Ectodermal cell (in vitro differentiated cells): ENCODE data around the gene SEZ6.

Source experiments
- H3K27ac ChIP-seq: 2 replicates; pipeline ENCODE4 v1.7.0; 2013; ENCODE audit warnings: mild to moderate bottlenecking, low read depth, low read length; ENCODE audit not compliant: insufficient read depth, poor library complexity, severe bottlenecking
- H3K27me3 ChIP-seq: 2 replicates; pipeline ENCODE4 v1.7.0; 2013; ENCODE audit warnings: mild to moderate bottlenecking, low read length; ENCODE audit not compliant: insufficient read depth, control insufficient read depth, poor library complexity, severe bottlenecking
- H3K36me3 ChIP-seq: one replicate; pipeline ENCODE4 v1.7.0; 2013; ENCODE audit warnings: low read length; ENCODE audit not compliant: control insufficient read depth, insufficient read depth
- H3K4me1 ChIP-seq: one replicate; pipeline ENCODE4 v1.7.0; 2013; ENCODE audit warnings: low read length; ENCODE audit not compliant: control insufficient read depth, insufficient read depth
- H3K4me3 ChIP-seq: 2 replicates; pipeline ENCODE4 v1.7.0; 2013; ENCODE audit warnings: low read depth, low read length, control low read depth; ENCODE audit not compliant: insufficient read depth
- H3K9me3 ChIP-seq: 2 replicates; pipeline ENCODE4 v1.7.0; 2013; ENCODE audit warnings: mild to moderate bottlenecking, low read length, moderate library complexity; ENCODE audit not compliant: control insufficient read depth
- WGBS, 2 experiments: methylation state at CpG; one replicate each; pipeline ENCODE4 v1.1.7; 2013; ENCODE audit warnings: missing lambda C conversion rate in 2 of 2; 5-methylcytosine and 5-hydroxymethylcytosine counted together

The SEZ6 gene

DNA sequence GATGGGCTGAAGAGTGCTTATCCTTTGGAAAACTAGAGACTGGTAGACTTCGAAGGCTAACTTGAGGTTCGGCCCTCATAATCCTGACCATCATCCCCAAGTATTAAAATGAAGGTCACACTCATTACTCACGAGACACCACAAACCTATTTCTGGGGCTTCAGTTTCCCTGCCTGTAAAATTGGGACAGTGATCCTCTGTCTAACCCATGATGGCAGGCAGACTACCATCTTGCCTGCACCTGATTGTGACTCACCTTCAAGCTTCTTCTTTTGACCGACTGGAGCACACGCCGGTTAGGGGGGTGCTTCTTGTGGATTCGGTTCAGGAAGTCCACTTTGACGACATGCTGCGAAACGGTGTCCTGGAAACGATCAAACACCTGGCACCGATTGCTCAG lies 88.8 kb downstream of the SEZ6 start:
- no peaks in the 10 kb centered on the region for H3K27me3 ChIP-seq
- H3K9me3 ChIP-seq = no peaks in the 10 kb centered on the region
- H3K27ac ChIP-seq = no peak overlapping the region
- no peak overlapping the region for H3K4me3 ChIP-seq
- no peaks in the 10 kb centered on the region for H3K4me1 ChIP-seq
- peaks cover 81% of the 10 kb centered on the region for H3K36me3 ChIP-seq
- WGBS, 2 experiments = 95 to 97% methylated on average over 12 of the region's 12 CpGs

DNA sequence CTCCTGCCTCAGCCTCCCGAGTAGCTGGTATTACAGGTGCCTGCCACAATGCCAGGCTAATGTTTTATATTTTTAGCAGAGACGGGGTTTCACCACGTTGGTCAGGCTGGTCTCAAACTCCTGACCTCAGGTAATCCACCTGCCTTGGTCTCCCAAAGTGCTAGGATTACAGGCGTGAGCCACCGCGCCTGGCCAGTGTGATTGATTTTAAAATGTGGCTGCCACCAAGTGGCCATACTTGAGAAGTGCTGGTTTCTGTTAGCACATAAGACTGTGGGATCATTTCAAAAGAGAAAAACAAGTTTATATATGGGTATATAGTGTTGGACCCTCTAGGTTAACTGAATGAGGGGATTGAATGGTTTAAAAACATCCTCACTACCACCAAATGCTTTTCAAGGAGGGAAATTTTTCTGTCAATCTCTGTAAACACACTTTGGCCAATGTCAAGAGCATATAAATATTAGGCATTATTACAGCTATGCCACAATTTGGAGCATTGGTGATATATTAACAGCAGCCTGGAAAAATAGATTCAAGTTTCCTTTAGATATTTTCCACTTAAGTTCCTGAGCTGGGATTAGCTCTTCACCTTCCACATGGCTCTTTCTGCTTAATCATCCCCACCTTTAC lies 89.4 kb downstream of the SEZ6 start:
- H3K36me3 ChIP-seq = peaks cover 81% of the 10 kb centered on the region
- no peak overlapping the region for H3K4me3 ChIP-seq
- no peaks in the 10 kb centered on the region for H3K4me1 ChIP-seq
- WGBS, 2 experiments = 76 to 79% methylated on average over 6 of the region's 6 CpGs
- H3K27me3 ChIP-seq = no peaks in the 10 kb centered on the region
- H3K27ac ChIP-seq = no peak overlapping the region
- H3K9me3 ChIP-seq = no peaks in the 10 kb centered on the region

DNA sequence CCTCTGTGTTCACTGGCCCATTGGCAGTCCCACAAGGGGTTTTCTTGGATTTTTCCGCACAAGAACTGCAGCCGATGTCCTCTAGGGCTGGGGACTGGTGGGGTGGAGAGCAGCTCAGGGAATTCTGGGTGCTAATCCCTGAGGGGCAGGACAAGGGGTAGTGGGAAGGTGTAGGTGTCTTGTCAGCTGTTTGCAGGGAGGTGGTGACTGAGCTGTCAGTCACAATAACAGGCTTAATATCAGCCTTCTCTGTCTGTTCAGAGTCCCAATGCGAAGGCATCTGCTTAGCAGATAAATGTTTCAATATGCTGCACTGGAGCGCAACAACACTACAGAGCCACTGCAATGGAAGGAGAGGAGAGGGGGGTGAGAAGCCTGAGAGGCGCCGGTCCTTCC lies 92.9 kb downstream of the SEZ6 start:
- Histone ChIP-seq H3K27me3 (no peaks in the 10 kb centered on the region), H3K4me1 (peaks cover 4% of the 10 kb centered on the region), H3K36me3 (peaks cover 86% of the 10 kb centered on the region), H3K27ac (no peak overlapping the region), H3K9me3 (no peaks in the 10 kb centered on the region), H3K4me3 (no peak overlapping the region)
- 94 to 95% methylated on average over 6 of the region's 6 CpGs for WGBS, 2 experiments

DNA sequence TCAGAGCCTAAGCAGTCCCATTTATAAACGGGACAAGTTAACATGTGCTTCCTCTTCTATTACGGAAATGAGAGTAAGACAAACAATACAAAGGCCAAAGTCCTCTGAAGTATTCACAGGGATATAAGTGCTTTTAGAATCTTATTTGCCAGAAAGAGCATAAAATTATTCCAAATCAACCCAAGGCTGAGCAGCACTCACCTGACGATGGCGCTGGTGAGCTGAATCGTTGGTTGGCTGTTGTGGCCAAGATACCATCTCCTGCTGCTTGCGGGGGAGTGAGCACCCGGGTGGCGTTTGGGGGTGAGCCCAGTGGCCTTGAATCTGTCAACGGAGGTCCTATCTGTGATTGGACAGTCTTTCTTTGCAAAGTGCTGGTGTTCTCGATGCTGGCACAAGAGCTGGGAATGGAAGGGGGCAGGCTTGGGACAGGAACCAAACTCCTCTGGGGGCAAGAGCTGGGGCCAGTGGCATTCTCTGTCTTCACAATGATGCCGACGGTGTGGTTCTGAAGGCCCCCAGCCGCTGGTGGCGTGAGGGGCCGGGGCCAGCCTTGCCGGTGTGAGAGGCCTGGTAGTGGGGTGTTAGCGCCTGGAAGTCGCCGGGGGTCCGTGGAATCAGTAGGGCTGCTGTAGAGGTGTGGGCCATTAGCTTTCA lies 93.4 kb downstream of the SEZ6 start:
- Histone ChIP-seq H3K9me3 (no peaks in the 10 kb centered on the region), H3K4me3 (no peak overlapping the region), H3K36me3 (peaks cover 82% of the 10 kb centered on the region), H3K4me1 (peaks cover 4% of the 10 kb centered on the region), H3K27me3 (no peaks in the 10 kb centered on the region), H3K27ac (no peak overlapping the region)
- WGBS, 2 experiments = 95 to 96% methylated on average over 20 of the region's 20 CpGs

DNA sequence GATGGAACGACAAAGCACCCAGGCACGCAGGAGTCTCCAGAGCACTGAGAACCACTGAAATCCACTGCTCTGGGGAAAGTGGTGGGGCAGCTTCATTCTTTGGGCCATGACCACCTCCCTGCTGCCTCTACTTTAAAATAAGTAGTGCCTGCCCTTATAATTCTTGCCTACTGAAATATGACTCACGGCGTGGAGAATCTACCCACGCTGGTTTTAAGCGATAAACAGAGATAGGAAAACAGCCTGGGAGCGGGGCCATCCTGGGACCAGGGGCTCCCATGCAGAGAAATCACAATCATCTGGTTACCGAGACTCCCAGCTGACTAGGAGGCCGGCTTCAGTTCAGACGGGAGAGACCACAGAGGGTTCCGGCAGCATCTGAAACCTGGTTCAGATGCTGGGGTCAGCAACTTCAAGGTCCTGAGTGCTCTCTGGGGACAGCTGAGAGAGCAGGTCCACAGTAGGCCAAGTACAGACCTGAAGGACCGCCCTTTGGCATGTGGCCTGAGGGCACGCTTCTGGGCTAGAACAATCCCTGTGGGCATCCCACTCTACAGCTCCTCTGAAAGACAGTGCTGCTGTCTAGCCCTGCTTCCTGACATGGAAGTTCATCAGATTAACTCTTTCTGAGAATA lies 94.3 kb downstream of the SEZ6 start:
- no peaks in the 10 kb centered on the region for H3K9me3 ChIP-seq
- no peak overlapping the region for H3K27ac ChIP-seq
- peaks cover 4% of the 10 kb centered on the region for H3K4me1 ChIP-seq
- 96 to 97% methylated on average over 13 of the region's 13 CpGs for WGBS, 2 experiments
- H3K4me3 ChIP-seq = no peak overlapping the region
- peaks cover 80% of the 10 kb centered on the region for H3K36me3 ChIP-seq
- no peaks in the 10 kb centered on the region for H3K27me3 ChIP-seq

DNA sequence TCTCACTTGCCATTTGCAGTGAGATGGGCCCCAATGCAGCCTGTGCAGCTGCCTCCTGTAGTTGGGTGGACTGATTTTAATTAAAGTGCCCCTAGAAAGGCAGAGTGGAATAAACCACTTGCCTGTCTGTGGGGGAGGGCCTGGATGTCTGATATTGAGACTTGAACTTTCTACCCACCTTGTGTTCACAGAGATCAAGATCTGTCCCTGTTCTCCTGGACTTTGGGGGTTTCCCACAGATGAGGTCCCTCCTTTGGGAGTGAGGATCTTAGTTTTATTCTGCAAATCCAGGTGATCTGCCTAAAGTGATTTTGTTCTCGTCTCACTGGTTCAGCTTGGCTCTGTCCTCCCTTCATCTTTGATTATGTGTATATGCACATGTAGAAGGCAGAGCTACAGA lies 95.3 kb downstream of the SEZ6 start:
- Histone ChIP-seq H3K27me3 (no peaks in the 10 kb centered on the region), H3K36me3 (peaks cover 78% of the 10 kb centered on the region), H3K4me3 (no peak overlapping the region), H3K4me1 (peaks cover 4% of the 10 kb centered on the region), H3K9me3 (no peaks in the 10 kb centered on the region), H3K27ac (no peak overlapping the region)
- WGBS, 2 experiments = 80 to 89% methylated on average over 1 of the region's 1 CpG

DNA sequence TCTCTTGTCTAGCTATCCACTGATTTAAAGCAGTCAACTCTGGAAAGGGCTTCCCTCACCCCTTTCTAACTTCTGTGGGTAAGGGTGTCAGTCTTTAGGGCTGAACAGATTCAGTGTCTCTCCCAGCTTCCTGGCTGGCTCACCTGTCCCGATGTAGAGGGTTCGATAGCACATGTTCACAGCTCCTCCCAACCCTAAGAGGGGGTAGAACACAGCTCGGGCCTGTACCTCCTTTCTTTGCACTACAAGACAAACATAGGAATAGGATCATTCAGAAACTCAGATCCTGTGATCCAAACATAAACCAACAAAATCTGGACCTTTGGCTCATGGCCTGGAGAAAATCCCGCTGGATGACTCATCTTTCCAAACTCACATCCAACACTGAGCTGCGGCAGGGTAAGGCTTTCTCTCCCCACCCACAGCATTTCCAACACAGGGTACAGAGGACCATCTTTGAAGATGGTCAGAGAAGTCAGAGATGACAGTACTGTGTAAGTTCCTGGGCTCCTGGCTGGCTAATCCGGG lies 97.1 kb downstream of the SEZ6 start:
- H3K27me3 ChIP-seq = no peaks in the 10 kb centered on the region
- H3K4me3 ChIP-seq = no peak overlapping the region
- no peak overlapping the region for H3K27ac ChIP-seq
- no peaks in the 10 kb centered on the region for H3K9me3 ChIP-seq
- peaks cover 68% of the 10 kb centered on the region for H3K36me3 ChIP-seq
- peaks cover 4% of the 10 kb centered on the region for H3K4me1 ChIP-seq
- WGBS, 2 experiments = 90 to 93% methylated on average over 6 of the region's 6 CpGs

DNA sequence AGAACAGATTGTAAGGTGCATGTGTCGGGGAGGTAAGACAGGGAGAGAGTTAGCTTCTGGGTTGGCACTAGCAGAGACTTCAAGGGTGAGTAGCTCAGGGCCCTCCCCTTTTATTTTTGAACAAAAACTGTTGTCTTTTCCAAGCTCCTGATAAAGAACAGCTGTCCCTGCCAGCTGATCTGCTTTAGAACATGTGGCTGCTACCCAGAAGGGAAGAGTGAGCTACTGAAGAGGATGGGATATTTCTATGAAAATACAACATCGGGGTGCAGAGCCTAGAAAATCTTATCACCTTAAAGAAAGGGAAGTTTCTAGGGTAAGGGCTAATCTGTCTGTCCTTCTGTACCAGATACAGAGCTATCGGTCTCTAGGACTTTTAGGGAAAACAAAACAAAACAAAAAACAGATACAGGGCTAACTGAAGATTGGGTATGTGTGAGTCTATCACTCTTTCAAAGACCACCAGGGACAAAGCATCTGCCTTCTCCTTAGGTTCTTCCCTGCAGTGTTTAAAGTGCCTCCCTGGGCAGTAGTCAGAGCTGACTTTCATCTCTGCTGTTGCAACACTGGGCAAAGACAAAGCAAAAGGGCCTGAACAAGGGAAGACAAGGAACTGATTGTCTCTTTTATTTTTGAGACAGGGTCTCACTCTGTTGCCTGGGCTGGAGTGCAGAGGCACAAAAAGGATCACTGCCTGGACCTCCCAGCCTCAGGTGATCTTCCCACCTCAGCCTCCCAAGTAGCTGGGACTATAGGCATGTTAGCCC lies 97.9 kb downstream of the SEZ6 start:
- Histone ChIP-seq H3K27me3 (no peaks in the 10 kb centered on the region), H3K4me3 (no peak overlapping the region), H3K9me3 (no peaks in the 10 kb centered on the region), H3K27ac (no peak overlapping the region), H3K4me1 (peaks cover 4% of the 10 kb centered on the region), H3K36me3 (peaks cover 60% of the 10 kb centered on the region)
- WGBS, 2 experiments = 92% methylated on average over 3 of the region's 3 CpGs

DNA sequence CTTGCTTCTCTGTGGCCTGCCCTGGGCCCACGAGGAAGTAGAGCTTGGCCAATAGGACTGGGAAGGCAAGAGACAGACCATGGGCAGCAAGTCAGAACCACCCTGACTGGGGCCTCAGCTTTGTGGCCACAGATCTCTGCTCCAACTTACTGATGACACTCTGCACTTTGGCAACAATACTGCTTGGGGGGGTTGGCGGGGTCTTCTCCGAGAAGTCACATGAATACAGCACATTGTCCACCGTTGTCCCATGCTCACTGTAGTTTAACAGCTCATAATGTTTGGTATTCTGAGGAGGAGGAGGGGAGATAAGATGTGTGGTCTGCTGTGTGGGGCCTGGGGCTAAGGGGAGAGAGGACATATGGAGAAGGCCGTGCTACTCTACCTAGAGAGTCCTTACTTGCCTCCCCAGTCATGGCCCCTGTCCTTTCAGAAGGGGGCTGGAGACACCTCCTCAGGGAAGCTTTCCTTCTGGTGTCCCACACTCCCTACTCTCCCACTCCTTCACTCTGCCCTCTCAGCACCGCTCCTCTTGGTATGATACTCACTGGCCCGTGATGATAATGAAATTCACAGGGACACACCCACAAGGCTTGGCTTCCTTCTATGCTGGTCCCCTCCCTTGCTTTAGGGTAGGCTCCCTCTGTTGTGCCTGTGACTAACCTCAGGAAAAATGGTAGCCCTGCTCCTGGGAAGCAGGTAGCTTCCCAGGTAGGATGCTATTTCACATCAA lies 99.0 kb downstream of the SEZ6 start:
- H3K4me3 ChIP-seq = no peak overlapping the region
- no peaks in the 10 kb centered on the region for H3K9me3 ChIP-seq
- no peak overlapping the region for H3K27ac ChIP-seq
- H3K27me3 ChIP-seq = no peaks in the 10 kb centered on the region
- WGBS, 2 experiments = 94 to 95% methylated on average over 7 of the region's 7 CpGs
- H3K4me1 ChIP-seq = peaks cover 4% of the 10 kb centered on the region
- H3K36me3 ChIP-seq = peaks cover 50% of the 10 kb centered on the region
